Stimulated activated CD4-positive, alpha-beta T cell treated with anti-CD3 and anti-CD28 coated beads, Interleukin-4, amount 100 ng/mL, for 4 hours (primary cell): ENCODE results near the gene CDHR5.

Experiments used
- DNase-seq, 2 experiments: peaks; one replicate each; pipeline ENCODE4 v3.0.0-alpha.2; 2020

Gene CDHR5

DNA sequence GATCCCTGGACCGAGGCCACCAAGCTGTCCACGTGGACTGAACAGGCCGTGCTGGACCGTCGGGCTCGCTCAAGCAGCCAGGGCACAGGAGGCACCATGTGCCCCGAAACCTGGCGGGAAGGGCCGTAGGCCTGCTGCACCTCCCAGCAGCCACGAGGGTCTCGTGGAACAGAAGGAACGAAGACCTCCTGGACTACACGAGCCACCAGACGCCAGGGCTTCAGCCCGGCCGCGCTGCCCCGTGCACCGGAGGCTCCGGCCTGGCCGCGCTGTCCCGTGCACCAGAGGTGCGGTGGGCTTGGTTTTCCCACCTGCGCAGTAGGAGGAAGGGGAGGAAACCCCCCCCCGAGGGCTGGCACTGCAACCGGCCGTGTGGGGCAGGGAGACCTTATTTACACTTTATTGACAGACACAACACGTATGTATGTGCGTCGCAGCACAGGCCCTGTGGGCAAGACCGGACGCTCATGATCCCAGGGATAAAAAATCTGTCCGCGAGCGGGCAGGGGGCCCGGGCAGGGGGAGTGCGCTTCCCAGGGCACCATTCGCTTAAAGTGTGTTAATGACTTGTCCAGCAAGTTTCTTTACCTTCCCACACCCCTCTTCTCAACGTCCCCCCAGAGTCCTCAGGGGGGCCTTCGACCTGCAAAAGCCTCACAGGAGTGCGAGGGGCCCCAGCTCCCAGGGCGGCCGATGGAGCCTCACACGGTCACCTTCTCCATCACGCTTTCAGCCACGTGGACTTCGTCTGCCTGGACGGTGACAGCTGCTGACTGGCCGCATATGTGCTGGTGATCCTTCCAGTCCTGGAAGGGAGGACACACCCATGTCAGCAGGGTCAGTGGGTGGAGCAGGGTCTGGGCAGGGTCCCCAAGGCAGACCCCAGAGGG, 19.3 kb upstream of the CDHR5 start:
- no peak for DNase-seq

DNA sequence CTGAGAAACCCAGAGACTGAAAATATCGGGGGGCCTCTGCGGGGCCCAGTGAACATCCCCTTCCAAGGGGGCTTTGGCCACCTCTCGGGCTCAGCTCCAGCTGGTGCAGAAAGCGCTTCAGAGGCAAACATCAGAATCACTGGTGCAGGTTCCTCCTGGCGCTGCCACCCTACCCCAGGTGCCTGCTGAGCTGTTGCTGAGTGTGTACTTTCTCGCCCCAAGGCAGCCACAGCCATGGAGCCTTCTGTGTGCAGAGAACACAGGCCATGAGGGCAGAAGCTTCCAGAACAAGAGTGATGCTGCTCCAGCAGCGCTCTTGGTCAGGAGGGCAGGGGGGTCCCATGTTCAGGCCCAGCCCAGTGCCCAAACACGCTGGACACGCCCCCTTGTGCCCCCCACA, 18.6 kb upstream of the CDHR5 start:
- DNase-seq, result no peak

DNA sequence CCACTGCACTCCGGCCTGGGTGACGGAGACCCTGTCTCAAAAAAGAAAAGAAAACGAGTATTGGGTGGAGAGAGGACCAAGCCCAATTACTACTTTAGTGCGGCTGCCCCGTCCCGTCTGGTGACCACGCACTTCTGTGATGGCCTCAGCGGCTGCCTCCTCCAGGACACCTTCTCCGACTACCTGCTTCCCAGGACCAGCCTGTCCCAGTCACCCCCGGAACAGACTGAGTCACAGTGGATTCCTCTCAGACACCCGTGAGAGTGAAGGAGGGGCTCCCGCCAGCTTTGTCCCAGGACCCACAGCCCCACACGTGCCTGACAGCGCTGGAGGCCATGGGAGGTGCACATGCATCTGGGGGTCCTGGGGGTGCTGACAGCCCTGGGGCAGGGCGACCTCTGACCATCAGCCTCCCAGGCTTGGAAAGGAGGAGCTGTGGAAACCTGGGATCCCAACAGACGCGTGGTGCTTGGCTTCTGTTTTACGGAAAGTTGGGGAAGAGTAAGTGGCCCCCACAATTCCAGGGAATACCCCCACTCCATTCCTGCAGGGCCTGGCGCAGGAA, 17.1 kb upstream of the CDHR5 start:
- DNase-seq, result no peak

DNA sequence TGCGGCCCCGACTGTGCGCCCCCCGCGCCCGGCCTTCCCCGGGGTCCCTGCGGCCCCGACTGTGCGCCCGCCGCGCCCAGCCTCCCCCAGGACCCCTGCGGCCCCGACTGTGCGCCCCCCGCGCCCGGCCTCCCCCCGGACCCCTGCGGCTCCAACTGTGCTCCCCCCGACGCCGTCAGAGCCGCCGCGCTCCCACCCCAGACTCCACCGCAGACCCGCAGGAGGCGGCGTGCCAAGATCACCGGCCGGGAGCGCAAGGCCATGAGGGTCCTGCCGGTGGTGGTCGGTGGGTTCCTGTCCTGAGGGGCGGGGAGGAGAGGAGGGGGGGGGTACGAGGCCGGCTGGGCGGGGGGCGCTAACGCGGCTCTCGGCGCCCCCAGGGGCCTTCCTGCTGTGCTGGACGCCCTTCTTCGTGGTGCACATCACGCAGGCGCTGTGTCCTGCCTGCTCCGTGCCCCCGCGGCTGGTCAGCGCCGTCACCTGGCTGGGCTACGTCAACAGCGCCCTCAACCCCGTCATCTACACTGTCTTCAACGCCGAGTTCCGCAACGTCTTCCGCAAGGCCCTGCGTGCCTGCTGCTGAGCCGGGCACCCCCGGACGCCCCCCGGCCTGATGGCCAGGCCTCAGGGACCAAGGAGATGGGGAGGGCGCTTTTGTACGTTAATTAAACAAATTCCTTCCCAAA, 15.4 kb upstream of the CDHR5 start:
- DNase-seq, result no peak

DNA sequence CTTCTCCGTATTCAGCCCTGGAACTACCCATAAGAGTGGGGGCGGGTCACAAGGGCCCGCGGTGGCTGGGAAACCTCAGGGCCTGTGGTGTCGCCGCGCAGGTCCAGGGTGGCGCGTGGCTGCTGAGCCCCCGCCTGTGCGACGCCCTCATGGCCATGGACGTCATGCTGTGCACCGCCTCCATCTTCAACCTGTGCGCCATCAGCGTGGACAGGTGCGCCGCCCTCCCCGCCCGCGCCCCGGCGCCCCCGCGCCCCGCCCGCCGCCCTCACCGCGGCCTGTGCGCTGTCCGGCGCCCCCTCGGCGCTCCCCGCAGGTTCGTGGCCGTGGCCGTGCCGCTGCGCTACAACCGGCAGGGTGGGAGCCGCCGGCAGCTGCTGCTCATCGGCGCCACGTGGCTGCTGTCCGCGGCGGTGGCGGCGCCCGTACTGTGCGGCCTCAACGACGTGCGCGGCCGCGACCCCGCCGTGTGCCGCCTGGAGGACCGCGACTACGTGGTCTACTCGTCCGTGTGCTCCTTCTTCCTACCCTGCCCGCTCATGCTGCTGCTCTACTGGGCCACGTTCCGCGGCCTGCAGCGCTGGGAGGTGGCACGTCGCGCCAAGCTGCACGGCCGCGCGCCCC, 14.7 kb upstream of the CDHR5 start:
- DNase-seq, result no peak

DNA sequence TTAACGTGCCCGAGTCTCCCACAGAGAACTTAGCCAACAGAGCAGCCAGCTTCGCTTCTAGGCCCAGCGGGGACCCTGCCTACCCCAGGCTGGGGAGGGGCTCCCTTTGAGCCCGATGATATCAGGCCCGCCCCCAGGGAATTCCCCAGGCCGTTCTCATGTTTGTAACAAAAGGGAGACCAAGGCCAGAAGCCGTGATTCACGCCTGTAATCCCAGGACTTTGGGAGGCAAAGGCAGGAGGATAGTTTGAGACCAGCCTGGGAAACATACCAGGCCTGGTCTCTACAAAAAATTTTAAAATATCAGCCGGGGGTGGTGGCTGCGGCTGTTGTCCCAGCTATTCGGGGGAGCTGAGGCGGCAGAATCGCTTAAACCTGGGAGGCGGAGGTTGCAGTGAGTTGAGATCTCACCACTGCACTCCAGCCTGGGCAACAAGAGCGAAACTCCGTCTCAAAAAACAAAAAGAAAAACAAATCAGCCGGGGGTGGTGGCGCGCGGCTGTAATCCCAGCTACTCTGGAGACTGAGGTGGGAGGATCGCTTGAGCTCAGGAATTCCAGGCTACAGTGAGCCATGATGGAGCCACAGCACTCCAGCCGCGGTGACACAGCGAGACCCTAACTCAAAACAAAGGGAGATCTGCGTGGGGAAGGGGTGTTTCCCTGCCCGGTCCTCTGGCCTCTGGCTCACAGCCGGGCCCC, 14.0 kb upstream of the CDHR5 start:
- DNase-seq, result no peak

DNA sequence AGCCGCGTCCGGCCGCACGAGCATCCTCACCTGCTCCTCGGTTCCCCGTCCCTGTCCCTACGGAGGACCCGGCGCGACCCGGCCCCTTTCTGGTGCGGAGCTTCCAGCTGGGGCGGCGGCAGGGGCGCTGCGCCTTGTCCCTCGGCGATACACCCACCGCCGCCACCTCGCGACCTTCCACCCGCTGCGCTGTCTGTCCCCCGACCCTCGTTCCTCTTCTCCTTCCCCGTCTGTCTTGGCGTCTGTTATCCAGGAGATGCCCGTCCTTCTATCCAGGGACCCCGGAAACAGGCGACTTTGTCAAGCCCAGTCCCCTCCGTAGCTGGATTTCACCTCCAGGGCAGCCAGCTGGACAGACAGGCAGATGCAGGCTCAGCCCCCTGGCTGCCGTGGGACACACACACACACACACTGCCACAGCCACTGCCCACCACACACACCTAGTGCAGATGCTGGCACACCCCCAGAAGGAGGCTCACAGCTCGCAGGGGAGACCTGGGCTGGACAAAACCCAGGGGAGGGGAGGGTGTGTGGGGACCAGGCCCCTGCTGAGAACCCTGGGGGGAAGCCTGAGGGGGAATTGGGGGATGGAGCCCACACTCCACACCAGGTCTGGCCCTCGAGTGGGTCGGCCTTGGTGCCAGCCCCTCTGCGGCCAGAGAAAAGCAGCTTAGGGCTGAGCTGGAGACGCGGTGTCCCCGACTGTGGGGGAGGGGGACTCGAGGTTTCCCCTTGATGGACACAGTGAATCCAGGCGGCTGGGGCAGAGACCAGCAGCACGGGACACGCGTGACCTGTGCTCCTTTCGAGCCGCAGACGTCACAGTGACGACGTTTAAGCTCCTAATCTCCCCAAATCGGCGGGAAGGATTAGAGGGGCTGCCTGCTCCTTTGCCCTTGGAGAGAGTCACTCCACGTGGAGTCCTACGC, 13.1 kb upstream of the CDHR5 start:
- DNase-seq, result no peak

DNA sequence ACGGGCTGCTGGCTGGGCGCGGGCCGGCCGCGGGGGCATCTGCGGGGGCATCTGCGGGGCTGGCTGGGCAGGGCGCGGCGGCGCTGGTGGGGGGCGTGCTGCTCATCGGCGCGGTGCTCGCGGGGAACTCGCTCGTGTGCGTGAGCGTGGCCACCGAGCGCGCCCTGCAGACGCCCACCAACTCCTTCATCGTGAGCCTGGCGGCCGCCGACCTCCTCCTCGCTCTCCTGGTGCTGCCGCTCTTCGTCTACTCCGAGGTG, 12.5 kb upstream of the CDHR5 start:
- no peak for DNase-seq

DNA sequence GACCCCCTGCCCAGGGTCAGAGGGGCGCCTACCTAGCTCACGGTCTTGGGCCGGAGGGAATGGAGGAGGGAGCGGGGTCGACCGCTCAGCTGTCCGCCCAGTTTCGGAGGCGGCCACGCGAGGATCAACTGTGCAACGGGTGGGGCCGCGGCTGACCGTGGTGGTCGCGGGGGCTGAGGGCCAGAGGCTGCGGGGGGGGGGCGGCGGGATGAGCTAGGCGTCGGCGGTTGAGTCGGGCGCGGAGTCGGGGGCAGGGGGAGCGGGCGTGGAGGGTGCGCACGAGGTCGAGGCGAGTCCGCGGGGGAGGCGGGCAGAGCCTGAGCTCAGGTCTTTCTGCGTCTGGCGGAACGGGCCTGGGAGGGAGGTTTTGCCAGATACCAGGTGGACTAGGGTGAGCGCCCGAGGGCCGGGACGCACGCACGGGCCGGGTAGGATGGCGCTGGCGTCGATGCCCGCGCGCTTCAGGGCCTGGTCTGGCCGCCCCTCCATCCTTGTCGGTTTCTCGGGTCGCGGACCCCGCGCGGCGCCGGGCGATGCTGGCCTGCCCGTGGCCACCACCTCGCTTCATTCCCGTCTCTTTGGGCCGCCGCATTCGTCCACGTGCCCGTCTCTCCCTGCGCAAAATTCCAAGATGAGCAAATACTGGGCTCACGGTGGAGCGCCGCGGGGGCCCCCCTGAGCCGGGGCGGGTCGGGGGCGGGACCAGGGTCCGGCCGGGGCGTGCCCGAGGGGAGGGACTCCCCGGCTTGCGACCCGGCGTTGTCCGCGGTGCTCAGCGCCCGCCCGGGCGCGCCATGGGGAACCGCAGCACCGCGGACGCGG, 12.0 kb upstream of the CDHR5 start, which contains the start of gene DRD4:
Gene DRD4 (plus strand): TSS at position 759 of the 822 bp plus-strand sequence. CDS start 36 bp downstream, at position 795.
- no peak for DNase-seq

DNA sequence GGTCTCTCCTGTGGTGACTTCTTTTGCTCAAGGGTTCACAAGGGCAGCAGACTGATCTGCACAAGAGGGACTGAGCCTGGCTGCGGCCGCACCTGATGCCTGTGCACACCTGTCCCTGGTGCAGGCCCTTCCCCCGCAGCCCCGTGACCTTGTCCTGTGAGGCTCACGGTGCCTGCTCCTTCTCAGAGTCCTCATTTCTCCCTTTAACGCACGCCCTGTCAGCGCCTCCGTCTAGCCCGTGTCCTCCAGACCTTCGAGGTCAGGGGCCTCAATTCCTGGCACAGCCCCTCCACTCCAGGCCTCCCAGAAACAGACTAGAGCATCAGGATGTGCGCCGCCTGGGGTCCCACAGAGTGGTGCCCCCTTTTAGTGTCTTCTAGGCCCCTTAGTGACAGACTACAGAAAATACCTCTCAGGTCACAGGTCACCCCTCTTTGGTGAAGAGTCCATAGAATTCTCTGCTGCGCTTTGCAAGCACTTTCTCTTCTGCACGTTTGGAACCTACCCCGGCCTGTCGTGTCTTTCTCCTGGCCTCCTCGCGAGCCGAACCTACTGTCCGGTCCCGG, 11.3 kb upstream of the CDHR5 start:
- no peak for DNase-seq

DNA sequence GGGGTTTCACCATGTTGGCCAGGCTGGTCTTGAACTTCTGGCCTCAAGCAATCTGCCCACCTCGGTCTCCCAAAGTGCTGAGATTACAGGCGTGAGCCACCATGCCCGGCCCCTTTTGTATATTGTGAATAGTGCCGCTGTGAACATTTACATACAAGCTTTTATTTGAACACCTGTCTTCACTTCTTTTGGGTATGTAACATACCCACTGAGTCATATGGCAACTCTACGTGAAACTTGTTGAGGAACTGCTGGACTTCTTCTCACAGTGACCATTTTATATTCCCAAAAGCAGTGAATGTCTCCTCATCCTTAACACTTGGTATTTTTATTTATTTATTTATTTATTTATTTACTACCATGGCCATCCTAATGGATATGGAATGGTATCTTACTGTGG, 6.1 kb upstream of the CDHR5 start:
- no peak for DNase-seq

DNA sequence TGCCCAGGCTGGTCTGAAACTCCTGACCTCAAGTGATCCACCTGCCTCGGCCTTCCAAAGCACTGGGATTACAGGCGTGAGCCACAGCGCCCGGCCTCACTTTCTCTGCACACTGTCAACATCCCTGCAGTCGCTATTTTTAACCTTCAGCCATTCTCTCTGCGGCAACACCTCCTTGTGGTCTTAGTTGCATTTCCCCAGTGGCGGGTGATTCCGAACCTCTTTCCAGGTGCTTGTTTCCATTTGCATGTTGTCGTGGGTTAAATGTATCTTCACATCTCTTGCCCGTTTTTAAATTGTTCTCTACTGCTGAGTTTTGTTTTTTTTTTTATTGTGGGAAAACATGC, 4.5 kb upstream of the CDHR5 start:
- no peak for DNase-seq

DNA sequence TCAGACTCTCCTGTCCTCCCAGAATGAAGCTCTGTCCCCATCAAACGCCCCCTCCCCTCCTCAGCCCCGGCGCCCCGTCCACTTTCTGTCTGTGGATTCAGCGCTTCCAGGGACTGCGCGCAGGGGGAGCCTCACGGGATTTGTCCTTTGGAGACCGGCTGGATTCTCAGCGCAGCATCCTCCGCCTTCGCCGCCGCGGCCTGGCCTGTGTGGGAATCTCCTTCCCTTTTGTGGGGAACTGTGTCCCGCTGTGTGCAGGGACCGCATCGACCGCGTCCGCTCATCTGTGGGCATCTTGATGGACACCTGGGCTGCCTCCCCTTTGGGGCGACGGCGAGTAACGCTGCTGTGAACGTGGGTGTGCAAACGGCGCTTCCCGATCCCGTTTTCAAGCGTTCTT, 3.3 kb upstream of the CDHR5 start:
- no peak for DNase-seq

DNA sequence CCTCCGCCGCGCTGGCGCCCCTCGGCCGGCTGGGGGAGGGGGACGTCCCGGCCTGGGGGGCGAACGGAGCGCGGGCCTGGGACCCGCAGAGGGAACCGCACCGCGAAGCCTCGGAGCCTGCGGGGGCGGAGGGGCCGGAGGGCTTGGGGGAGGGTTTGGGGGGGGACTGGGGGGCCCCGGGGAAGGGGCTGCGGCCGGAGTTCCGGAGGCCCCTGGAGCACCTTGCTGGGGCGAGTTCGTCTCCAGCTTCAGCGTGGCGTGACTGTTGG, 2.5 kb upstream of the CDHR5 start:
- DNase-seq, result no peak

DNA sequence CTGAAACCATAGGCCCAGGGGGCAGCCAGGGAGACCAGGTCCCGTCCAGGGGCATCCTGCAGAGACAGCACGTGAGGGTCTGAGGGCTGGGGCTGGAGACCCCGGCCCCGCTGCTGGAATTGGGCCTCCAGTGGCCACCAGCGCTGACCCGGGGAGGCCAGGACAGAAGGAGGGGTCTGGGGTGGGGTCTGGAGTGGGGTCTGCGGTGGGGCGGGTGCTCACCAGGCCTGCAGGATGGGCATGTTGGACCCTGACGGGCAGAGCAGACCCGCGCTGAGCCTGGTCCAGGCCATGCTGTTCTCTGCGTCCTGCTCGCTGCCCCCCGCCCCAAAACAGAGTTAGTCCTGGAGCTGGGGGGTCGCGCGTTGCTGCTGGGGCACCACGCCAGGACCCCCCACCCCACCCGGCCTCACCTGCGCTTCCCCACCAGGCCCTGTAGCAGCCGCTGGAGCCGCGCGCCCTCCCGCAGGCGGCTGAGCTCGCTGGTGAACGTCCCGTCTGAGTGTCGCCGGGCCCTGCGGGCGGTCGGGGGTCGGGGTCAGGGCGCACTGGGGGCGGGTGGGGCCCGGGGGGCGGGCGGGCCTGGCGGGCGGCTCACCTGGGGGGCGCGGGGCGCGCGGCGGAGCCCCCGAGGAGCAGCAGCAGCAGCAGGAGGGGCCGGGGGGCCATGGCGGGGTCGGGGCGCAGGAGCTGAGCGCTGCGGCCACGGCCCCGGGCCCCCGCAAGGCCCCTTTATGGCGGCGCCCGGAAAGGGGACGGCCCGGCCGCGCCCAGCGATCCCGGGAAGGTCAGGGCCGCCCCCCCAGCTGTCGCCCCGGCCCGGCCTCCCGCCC, 1.9 kb upstream of the CDHR5 start, which contains the start of gene SCT:
Gene SCT (minus strand): TSS at position 707 of the 833 bp plus-strand sequence. CDS start 38 bp downstream, at position 669.
- no peak for DNase-seq

DNA sequence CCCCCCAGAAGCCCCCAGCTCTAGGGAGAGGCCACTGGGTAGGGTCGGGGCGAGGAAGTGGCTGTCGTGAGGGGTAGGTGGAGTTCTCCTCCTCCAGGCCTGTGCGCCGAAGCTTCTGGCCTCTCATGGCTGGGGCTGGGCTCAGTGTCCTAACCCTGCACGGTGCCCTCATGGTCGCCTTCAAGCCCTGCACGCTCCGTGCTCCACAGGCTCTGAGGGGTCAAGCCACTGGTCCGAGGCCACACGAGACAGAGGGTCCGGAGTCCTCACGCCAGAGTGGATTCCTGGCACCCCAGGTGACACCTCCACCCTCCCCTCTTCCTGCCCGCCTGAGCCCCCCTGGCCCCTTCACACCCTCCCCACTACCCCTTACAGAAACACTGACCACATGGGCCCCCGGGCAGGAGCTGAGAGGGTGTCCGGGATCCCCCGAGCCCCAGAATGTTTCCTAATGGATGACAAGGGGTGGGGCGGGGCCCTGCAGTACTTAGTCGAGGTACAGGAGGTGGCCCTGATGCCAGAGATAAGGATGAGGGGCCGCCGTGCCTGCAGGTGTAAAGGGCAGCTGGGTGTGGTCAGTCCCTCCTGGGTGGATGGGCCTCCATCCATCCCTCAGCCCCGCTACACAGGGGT, 997 bp upstream of the CDHR5 start:
- no peak for DNase-seq

DNA sequence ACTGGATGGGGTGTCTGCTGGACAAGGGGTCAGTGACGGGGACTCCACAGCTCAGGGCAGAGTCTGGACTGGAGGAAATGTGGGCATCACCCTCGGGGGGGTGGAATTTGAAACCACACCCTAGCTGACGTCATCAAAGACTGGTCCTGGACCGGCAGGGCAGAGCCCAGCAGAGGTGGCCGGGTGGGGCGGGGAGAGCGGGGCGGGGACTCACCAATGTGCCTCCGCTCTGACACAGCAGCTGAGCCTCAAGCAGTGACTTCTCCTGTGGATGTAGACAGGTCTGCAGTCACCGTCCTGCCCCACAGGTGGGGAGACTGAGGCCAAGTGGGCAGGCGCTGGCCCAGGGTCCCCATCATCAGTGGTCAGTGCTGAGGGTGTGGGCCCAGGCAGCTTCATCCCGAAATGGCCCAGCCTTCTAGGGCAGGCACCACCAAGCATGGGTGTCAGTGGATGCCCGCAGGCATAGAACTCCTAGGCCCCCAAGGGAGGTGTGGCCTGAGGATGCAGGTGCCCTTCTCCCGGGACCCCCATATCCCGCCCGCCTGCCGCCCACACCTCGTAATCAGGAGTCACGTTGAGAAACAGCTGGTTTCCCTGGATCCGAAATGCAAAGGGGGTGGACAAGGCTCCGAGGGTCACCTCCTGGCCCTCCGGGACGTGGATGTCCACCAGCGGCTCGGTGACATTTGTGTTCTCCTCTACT, 603 bp downstream of the CDHR5 start:
- DNase-seq, result no peak

DNA sequence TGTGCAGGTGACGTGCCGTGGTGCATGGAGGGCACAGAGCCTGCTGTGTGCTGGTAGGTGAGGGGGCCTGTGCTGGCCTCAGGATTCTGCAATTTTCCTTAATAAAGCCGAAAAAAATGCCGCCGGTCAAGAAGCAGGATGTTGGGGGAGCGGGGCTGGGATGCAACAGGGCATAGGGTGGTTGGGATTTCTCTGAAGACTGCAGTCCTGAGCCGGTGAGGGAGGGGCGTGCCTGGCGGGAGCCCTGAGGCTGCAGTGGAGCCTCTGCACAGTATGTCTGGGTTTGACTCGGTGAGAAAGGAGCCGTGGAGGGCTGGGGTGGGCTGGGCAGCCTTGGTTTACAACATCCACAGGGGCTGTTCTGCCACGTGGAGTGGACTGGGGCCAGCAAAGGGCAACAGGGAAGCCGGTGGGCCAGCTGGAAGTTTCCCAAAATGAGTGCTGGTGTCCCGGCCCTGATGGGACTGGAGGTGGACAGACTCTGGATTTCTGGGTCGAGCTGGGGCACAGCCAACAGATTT, 1.3 kb downstream of the CDHR5 start:
- no peak for DNase-seq

DNA sequence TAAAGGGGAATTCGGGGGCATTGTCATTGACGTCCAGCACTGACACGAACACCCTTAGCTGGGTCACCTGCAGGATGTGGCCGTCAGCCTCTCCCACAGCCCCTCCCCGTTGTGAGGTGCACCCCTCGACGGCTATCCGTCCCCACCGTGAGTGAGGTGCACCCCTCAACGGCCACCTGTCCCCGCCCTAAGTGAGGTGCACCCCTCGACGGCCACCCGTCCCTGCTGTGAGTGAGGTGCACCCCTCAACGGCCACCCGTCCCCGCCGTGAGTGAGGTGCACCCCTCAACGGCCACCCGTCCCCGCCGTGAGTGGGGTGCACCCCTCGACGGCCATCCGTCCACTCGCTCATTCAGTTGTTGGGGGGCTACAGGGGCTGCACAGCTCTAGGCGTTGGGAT, 2.9 kb downstream of the CDHR5 start:
- DNase-seq, result no peak
